GM21360 (cell line): ENCODE measurements around the gene TSPAN1.

Source experiments
- ATAC-seq: cut with Tn5 transposase; IDR thresholded peaks from one replicate; pipeline ENCODE4 v1.9.1; 2021; ENCODE audit warnings: mild to moderate bottlenecking, moderate library complexity; ENCODE audit not compliant: unreplicated experiment

Gene TSPAN1, protein sequence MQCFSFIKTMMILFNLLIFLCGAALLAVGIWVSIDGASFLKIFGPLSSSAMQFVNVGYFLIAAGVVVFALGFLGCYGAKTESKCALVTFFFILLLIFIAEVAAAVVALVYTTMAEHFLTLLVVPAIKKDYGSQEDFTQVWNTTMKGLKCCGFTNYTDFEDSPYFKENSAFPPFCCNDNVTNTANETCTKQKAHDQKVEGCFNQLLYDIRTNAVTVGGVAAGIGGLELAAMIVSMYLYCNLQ

DNA sequence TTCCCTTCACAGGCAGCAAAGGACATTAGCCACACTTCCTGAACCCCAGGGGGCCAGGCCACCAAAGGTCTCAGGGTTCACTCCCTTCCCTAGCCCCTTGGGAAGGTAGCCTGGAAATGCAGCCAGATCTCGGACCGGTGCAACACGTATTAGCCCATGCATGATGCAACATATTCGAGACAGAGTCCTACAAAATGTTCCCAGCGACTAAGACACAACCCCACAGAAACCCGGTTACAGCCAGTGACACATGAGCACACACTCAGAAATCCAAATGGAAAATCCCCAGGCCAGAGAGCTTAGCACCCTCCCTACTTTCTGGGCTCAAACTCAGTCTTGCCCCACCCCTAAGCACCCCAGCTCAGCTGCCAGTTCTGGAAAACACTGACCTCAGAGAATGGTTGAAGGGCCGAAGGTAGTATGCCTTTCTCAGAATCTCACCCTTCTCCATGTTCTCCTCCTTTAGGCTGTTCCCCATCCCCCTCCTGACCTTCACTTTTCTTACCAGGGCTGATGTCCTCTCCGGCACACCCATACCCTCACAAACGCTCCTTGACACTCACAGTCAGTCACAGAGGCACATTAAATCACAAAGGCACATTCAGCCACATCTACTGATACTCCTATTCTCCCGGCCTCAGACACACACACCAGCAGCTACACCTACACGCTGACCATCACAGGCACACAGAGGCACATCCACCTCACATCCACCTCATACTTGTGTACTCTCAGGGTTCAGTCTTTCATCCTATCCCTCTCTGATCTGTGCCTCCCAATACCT is at the start of gene TSPAN1:
Gene TSPAN1, plus strand, starts transcription at position 640 of the 784 bp plus-strand sequence. CDS start 6,021 bp downstream, outside the sequence.
- ATAC-seq: no peak

DNA sequence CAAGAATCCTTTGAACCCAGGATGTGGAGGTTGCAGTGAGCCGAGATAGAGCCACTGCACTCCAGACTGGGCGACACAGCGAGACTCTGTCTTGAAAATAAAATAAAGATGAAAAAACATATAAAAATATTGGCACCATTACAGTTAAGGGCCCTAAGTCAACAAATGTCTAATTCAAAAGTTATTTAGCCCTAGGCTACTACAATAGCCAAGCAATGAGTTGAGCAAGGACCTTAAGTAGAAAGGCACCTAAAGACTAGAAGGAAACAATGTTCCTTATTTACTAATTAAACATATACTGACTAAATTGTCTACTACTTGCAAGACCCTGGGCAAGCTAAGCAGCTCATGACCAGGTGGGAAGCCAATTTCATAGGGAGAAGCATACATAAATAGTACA is 46.5 kb upstream of the TSPAN1 start:
- no peak for ATAC-seq

DNA sequence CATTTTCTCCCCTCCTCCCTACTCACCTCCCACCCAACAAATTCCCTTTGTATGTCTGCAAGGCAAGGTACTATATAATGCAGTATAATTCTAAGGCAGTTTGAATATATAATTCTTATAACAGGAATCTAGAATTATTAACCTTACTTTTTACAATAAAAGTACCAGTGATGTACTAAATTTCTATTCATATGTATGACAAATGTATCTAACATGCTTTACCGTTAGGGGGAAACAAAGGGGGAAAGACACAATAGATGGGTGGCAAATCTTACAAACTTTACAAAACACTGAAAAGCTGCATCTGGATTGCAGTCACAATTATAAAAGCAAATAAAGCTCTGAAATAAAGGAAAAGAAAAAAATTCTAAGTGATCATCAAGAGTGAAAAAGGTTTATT is 44.8 kb upstream of the TSPAN1 start:
- ATAC-seq: no peak

DNA sequence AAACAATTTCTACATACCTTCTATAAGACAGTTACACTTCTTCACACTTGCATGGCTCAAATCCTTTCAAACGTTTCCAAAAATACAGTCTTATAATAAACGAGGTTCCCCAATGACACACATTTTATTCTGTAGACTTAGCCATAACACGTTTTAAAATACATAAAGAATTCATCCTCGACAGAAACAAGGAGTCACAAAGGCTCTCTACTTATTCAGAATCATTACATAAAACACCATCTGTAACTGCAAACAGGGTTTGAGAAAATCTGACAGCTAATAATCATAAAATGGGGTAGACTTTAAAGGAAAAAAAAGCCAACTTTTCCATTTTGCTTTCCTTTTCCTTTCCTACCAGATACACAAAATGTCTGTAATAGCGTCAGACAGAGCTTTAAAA is 44.3 kb upstream of the TSPAN1 start:
- ATAC-seq: no peak

DNA sequence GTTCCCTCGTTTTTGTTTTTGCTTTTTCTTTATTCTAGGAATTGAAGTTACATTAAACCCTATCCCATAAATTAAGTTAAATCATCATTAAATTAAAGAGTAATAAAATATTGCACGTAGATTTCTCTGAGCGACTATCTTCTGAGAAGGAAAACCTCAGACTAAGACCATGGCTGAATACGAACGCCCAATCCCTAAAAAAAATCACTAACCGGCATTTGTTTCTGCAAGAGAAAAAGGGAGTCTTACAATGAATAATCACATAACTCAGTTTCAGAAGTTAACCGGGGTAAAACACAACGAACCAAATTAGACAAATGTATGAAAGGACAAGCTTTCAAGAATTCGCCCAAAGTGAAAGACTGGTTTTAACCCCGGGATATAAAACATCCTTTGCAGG is 43.8 kb upstream of the TSPAN1 start:
- no peak for ATAC-seq

DNA sequence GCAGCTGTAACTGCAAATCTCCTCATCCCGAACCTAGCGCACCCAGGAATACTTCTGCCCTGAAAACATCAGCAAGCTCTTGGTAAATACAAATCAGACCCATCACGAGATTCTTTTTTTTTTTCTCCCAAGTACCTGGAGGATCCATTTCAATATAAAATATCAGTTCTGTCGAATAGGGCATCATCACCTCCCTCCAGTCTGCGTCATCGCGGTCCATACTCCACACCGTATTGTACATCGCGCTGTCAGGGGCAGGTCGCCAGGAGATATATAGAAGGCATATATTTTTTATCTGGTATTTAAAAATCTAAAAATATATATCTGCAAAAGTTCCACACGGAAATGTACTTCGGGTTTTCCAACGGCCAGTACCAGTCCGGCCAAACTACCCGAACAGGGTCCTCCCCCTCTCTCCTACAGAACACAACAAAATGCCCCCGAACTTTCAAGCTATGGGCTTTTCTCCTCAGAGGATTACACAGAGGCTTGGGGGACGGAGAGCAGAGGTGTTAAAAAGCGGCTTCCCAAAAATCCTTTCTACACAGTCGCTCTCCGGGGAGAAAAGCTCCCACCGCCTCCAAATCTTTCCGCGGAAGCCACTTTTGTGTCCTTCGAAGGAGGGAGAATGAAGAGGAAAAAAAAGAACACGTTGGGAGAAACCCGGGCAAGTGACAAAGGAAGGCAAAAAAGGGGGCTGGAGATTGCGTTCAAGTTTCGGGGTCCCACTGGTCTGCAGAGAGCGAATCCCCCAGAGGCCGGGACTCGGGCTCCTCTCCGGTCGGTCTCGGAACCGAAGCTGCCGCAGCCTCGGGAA is 43.0 kb upstream of the TSPAN1 start:
- no peak for ATAC-seq

DNA sequence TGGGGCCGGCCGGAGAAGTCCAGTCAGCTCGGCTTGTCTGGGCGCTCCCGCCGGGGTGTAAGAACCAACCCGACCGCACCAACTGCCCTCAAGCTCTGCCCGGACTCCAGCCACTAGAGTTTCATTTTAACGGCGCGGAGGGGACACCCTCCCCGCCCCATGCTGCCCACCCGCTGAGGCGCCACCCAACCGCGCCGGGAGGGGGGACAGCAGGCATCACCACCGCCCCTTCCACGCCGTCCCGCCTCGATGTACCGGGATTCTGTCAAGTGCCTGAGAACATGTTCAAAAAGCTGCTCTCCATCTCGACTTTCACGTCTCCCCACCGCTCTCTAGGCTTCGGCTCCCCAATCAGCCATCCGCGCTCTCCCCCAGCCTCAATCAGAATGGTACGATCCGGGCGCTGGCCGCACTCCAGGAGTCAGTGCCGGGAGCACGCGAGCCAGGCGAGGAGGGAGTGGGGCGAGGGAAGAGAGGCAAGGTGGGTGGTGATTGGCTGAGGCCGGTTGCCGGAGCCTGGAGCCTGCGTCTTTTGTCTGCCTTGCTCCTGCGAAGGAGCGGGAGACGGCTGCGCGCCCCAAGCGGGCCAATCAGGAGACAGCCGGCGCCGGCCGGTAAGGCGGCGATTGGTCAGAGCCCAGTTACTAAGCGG is 42.2 kb upstream of the TSPAN1 start, which contains the start of gene PIK3R3:
Gene PIK3R3, minus strand, starts transcription at position 101 of the 652 bp plus-strand sequence. CDS start 677 bp downstream, outside the sequence.
- ATAC-seq: peak; percentile 85

DNA sequence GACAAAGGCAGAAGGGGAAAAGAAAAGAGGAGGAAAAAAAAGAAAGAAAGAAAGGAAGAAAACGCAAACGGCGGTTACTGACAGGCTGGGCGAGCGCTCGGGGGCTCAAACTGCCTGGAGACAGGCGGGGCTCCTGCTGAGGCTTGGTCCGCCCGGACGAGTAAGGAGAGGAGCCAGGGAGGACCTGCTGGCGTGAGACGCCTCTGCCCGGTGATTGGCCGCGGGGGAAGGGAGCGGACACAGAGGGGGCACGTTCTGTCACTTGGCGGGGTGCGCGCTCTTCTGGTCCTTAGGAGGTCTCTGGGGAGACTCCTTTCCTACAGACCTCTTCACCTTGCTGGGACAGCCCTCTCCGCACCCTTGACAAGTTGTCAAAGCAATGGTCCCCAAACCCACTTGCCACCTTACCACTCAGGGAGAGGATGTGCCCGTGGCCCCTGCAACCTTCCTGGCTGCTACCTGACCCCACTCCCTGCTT is 41.7 kb upstream of the TSPAN1 start:
- peak; percentile 48 for ATAC-seq

DNA sequence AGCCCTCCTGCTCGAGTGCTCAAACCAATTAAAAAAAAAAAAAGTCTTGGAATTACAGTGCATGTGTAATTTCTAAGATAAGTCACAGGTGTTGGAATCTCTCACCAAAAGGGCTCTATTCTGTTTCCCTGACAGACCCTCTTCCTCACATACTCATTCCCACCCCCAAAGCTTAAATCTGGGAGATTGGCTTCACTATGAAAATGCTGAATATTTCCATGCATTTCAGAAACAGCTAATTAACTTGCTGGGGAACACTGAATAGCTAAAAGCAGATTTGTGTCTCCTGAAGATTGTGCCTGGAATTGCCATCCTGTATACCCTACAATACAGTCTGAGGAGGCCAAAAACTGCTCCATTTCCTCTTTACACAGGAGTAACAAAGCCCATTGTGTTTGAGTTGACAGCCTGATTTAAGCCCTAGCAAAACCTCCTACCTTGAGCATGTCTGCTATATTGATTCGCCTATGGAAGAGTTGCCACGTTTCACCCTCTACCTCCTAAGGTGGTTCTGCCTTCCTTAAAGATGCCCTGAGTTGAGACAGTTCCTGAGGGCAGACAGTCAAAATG is 41.0 kb upstream of the TSPAN1 start:
- ATAC-seq: no peak

DNA sequence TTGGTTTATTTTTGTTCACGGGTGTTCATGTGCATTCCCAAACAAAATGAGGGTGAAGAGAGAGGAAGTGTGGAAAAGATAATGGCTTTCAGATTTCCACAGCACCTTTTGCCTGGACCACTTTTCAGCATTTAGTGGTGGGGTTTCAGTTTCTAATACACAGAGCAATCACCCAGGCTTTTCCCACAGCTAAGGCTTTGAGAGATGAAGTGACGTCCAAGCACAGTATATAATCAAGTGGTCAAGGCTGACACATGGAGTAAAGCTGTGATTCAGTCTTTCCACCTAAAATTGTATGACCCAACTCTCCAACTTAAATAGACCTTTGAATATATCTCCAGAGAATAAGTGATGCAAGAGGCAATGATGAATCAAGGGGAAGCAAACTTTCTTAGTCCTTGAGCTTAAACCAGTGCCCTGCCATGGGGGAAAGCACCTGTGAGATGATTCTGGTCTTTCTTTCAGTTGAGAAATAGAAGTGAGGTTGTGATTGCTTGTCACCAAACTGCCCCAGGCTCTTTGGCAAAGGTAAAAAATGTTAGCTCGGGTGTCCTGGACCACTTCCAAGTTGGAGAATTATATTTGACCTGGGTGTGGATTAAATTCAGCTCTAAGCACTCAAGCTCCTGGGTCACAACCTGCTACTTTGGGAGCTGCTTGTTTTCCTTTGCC is 40.1 kb upstream of the TSPAN1 start:
- ATAC-seq: no peak

DNA sequence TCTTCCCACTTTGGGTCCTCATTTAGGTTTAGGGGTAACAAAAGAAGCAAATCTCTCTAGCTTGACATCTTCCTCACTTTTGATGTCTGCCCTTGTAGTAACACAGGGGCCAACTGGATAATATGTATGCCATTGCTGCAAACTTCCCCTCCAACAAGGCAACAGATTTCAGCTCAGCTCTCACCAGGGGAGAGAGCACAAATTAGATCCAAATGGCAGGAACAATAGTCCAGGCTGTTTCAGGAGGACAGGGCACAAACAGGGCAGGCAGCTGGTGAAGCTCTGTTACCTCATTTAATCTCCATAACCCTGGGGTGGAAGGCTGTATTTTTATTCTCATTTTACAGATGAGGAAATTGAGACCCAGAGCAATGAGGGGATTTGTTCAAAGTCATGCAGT is 38.2 kb upstream of the TSPAN1 start:
- ATAC-seq: no peak

DNA sequence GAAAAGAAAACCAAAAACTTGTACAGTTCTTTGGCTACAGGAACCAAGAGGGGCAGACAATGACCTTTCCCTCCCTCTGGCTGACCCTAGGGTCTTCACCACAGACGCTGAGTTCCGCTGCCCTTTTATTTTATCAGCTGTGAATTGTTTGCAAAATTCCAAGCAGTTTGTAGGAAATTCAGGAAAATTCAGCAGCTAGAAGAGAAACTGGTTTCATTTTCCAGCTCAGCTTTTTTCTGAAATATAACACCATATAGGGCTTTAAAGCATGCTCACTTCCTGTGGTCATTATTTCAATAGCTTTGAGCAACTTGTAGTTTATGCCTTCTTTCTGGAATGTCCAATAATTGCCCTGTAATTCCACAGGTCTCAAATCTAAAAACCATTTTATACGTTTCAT is 37.0 kb upstream of the TSPAN1 start:
- ATAC-seq: no peak

DNA sequence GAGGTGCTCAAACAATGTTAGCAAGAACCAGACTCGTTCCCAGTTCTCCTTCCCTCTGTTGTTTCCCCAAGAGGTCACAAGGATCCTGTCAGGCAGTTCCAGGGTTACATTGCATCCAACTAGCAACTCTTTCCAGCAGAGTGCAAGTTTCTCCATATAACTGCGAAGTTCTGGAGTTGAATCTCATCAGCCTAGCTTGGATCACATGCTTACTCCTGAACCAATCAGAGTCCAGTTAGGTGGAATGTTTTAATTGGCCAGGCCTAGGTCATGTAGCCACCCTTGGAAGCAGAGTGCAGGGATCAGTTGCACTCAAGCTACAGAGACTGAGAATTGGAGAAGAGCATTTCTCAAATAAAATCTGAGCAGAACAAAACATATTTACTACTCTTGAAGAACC is 26.6 kb upstream of the TSPAN1 start:
- ATAC-seq: no peak

DNA sequence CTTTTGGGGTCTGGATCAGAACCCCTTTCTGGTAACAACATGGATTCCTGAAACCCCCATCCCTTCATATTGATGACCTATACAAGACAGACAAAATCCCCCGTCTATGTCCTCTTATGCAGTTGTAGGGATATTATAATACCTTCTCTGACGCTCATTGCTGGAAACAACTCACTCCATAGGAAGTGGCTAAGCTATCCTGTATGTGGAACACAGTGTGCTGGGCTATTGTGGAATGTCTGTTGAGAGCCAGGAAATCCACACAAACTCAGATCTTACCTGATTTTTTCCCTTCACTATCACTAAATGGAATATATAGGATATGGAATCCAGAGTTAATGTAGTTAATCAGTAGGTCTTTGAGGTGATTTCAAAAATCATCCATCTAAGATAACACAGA is 24.8 kb upstream of the TSPAN1 start:
- no peak for ATAC-seq

DNA sequence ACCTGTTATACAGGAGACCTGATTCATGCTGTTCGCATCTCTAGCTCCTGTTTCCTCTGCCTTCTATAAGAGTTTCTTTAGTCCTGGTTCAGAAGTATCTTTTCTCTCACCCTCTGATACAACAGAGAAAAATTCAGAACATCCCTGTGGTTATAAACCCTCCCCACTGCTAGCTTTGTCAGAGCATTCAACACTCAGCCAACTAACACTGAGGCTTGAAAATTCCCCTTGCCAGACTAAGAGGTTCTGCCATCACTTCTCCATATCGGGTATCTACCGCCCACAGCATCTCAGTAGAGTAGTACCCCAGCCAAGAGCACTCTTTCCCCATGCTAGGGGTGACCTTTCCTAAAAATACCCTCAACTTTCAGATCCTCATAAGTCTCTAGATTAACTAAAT is 22.9 kb upstream of the TSPAN1 start:
- ATAC-seq: no peak

DNA sequence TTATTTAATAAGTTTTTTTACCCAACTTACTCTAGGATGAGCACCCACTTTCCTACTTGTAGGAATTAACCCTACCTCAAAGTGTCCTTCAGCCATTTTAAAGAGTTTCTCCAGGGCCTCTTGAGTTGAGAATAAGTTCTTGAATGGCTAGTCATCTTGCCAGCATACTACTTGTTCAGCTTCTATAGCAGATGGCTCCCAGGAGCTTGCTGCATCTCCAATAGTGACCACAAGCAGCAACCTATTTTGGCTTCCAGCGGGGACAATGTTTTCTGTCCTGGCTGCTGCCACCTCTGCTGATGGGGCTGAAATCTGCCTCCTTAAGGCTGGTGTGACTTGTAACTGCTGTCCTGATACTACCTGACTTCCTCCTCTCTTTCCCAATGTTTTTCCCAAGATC is 21.7 kb upstream of the TSPAN1 start:
- ATAC-seq: no peak

DNA sequence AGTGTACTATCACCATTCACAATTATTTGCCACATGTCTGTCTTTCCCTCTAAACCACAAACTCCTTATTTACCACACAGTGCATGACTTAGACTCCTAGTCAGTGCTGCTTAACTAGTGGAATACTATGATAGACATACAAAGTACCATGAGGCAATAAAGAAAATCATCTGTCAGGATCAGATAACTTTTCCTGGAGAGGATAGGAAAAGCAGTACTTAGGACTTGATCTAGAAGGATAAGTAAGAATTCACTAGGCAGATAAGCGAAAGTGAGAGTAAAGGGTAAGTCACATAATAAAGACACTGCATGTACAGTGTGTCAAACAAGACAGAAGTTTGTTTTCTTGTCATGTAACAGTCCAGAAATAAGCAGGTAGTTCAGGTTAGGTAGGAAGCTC is 21.2 kb upstream of the TSPAN1 start:
- no peak for ATAC-seq

DNA sequence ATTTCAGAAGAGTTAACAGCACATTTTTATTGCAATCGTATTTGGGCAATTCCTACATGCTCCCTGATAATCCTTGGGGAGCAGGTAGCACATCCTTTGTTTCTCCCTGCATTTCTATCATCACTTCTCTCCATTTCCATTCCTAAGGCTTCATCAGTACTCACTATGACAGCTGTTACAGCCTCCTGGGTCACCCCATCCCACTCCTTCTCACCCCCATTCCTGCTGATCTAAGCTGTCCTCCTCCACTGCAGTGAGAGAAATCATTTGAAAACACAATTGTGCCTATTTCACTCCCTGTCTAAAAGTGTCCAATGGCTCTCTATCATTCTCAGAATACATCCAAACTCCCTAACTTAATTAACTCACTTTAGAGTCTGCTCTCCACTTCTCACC is 17.0 kb upstream of the TSPAN1 start:
- no peak for ATAC-seq

DNA sequence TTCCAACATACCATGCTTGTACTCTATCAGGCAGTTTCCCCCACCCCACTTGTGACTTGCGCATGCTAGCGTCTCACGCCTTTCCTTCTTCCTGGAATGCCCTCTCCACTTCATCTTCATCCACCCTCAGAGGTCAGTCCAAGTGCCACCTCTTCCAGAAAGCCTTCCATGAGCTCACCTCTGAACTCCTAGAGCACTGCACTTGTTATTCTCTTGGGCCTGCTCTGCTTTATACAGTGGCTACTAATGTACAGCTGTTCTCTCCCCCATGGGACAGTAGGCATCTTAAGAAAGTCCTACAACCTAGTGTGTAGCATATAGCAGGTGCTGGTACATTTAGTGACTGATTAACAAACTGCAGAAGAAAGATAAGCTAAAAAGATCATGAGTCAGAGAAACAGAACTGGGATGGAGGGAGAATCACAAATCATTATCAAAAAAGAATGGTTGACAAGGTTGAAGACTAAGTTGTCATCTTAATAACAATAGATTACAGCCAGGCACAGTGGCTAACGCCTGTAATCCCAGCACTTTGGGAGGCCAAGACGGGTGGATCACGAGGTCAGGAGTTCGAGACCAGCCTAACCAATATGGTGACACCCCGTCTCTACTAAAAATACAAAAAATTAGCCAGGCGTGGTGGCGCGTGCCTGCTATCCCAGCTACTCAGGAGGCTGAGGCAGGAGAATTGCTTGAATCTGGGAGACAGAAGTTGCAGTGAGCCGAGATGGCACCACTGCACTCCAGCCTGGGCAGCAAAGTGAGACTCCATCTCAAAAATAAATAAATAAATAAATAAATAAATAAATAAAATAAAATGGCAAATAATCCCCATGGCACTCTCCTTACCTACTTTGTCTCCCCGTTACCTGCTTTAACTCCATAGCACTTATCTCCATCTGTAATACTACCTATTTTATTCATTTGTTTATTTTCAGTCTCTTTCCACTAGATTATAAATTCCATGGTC is 16.3 kb upstream of the TSPAN1 start:
- no peak for ATAC-seq
